ENCODE measurements around the gene FAT1.

GRCh38 chr4:186691396-186691795 is 32.3 kb downstream of the FAT1 start:
- TF ChIP-seq CTCF (IDR thresholded peaks at IDR 0.05) (no peak), POLR2A (IDR thresholded peaks at IDR 0.05) (no peak)

Measured in testis (tissue), 2 donors.